EH (cell line): ENCODE data around the gene PODN.

Source experiments
- DNase-seq: peaks from one replicate; pipeline ENCODE4 v3.0.0-alpha.2; 2015; ENCODE audit warnings: low read depth

Gene PODN

GRCh38 chr1:53074313-53075154, 12.5 kb downstream of the PODN start:
- no peak for DNase-seq

DNA sequence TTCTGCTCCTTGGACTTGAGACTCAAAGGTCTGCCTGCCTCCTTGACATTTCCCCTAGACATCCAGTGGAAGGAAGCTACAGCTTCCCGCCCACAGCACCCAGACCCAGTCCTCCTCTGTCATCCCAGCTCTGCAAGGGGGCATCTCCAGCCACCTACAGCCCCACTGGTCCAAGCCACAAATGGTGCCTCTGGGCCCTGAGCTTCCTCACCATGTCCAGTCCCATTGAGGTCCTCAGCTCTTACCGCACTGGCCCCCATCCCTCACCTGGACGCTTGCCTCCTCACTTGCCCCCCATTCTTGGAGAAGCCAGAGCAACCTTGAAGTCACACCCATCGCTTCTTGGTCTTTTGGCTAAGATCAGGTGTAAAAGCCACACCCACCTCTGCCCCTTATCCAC, 13.2 kb downstream of the PODN start:
- DNase-seq = no peak

GRCh38 chr1:53075761-53076163, 13.7 kb downstream of the PODN start:
- no peak for DNase-seq

GRCh38 chr1:53076165-53076564, 14.2 kb downstream of the PODN start:
- no peak for DNase-seq

GRCh38 chr1:53076721-53077598, 14.9 kb downstream of the PODN start:
- DNase-seq = no peak

DNA sequence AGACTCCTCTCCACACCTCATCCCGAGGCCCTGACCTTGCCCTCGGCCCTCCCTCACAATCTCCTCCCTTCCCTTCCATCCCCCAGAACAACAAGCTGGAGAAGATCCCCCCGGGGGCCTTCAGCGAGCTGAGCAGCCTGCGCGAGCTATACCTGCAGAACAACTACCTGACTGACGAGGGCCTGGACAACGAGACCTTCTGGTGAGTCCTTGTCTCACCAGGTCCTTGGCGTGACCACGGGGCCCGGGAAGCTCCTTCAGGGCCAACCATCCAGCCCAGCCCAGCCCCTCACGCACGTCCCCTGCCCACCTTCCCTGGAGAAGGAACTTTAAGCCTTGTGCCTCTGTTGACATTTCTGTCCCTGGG, 15.6 kb downstream of the PODN start:
- no peak for DNase-seq

DNA sequence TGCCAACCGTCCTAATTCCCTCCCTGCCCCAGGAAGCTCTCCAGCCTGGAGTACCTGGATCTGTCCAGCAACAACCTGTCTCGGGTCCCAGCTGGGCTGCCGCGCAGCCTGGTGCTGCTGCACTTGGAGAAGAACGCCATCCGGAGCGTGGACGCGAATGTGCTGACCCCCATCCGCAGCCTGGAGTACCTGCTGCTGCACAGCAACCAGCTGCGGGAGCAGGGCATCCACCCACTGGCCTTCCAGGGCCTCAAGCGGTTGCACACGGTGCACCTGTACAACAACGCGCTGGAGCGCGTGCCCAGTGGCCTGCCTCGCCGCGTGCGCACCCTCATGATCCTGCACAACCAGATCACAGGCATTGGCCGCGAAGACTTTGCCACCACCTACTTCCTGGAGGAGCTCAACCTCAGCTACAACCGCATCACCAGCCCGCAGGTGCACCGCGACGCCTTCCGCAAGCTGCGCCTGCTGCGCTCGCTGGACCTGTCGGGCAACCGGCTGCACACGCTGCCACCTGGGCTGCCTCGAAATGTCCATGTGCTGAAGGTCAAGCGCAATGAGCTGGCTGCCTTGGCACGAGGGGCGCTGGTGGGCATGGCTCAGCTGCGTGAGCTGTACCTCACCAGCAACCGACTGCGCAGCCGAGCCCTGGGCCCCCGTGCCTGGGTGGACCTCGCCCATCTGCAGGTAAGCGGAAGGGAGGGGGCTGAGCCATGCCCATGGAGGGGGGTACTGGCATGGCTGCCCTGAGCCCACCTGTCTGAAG, 16.5 kb downstream of the PODN start:
- DNase-seq = no peak

- DNase-seq = no peak
Observed at GRCh38 chr1:53079251-53079650, 17.2 kb downstream of the PODN start.

DNA sequence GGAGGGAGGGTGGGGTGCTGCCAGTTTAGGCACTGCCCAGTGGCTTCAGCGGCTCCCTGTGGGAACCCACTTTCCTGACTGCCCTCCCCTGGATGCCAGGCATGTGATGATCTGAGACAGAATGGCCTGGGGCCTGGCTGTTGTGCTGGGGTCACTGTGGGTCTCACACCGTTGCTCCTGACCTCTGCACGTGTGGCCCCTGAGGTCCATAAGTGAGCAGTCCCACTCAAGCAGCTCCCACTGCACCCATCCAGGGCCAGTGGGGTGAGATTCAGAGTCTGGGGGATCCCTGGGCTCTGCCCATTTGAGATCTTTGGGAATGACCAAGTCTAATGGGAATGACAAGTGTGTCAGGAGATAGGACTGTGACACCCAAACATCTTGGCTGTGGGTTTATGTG, 18.0 kb downstream of the PODN start:
- DNase-seq = no peak

- DNase-seq = no peak
Observed at GRCh38 chr1:53080769-53081168, 18.8 kb downstream of the PODN start.

DNA sequence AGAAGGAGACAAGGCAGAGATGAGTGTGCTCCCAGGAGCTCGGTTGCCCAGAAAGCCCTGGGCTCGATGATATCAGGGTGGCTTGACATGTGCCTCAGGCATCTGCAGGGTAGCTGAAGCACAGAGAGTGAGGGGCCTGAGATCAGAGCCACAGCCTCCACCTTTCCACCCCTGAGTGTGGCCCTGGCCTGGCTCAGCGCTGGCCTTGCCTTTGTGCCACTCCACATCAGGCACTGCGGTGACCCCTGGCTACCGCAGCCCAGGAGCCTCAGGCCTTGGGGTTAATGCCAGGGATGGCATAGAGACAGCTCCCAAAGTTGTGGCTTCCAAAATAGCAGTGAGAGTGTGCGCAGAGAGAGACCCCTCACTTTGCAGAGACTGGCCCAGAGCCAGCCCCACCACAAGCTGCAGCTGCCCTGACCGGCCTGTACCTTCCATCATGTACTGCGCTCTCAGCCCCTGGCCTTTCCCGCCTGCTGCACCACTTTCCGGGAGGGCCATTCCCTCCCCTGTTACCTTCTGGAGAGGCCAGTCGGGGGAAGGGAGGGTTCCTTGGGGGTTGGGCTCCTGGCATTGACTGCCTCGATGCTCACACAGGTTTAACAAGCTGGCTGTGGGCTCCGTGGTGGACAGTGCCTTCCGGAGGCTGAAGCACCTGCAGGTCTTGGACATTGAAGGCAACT, 19.5 kb downstream of the PODN start:
- DNase-seq = no peak

DNA sequence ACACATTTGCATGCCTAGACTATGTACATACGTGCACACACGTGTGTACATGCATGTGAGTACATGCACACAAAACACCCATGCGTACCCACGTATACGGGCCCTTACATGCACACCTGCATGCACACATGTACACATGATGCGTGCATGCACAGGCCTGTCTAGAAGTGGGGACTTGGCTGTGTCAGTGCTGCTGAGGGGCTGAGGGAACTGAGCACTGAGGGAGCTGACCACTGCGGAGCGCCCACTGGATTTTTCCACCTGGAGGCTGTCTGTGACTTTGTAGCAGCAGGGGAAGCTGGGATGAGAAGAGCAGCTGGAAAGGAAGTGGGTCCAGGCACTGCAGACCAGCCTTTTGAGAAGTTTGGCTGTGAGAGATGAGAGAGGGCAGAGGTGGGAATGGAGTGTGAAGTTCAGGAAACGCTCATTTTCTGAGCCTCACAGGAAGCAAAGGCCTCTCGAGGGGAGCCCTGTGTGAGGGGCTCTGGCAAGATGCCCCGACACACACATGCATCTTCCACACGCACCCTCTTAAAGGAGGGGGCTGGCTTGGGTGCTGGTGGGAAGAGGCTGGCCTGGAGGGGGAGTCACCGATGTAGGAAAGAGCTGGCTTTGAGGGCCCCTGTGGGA, 20.9 kb downstream of the PODN start:
- DNase-seq = no peak

DNA sequence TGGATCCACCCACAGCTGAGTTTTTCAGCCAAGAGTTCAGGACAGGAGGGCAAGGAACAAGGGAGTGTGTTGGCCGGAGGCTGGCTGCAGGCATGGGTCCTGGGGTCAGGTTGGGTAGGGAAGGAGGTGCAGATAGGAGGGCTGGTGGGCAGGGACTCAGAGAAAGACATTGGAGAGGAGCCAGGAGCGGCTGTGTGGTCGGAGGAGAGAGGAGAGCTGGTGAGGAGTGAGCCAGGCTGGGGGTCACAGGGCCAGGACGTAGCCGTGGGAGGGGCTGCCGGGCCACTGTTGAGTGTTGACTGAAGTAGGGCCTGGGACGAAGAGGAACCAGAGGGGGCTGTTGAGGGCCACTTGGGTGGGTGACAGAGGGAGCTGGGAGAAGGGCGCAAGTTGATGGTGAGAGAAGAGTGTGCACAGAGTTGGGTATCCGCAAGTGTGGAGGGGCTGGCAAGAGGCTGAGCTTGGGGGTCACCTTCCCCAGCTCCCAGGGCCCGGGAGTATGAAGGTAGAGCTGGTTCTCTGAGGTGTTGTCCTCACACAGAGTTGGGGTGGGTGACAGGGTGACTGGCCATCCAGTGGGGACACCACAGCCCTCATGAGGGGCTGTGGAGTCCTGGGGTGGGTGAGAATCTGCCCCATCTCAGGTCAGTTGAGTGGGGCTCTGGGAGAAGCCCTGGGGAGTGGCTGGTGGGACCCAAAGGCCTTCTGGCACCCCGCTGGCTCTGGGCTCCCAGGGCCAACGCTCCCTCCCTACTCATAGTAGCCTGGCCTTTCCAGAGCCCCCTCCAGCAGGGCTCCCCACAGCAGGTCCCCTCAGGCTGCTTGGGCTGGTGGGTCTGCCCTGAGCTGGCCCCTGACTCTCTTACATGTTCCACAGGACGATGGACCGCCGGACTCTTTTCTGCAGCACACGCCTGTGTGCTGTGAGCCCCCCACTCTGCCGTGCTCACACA, 21.9 kb downstream of the PODN start:
- DNase-seq = no peak

GRCh38 chr1:53084589-53084971, 22.6 kb downstream of the PODN start:
- DNase-seq = no peak

DNA sequence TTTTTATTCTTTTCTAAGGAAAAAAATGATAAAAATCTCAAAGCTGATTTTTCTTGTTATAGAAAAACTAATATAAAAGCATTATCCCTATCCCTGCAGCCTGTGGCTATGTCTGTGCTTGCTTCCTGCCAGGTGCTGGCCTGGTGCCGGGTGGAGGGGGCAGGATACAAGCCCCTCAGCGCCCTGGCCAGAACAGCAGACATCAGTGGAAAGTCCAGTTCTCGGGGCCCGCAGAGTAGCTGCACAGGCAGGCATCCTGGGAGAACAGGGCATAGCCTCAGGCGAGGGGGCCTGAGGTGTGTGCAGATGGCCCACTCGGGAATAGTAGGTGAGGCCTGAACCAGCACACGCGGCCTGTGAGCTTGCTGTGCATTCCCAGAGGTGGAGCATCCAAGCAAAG, 23.4 kb downstream of the PODN start:
- no peak for DNase-seq

- no peak for DNase-seq
Observed at GRCh38 chr1:53086491-53087070, 24.6 kb downstream of the PODN start.

DNA sequence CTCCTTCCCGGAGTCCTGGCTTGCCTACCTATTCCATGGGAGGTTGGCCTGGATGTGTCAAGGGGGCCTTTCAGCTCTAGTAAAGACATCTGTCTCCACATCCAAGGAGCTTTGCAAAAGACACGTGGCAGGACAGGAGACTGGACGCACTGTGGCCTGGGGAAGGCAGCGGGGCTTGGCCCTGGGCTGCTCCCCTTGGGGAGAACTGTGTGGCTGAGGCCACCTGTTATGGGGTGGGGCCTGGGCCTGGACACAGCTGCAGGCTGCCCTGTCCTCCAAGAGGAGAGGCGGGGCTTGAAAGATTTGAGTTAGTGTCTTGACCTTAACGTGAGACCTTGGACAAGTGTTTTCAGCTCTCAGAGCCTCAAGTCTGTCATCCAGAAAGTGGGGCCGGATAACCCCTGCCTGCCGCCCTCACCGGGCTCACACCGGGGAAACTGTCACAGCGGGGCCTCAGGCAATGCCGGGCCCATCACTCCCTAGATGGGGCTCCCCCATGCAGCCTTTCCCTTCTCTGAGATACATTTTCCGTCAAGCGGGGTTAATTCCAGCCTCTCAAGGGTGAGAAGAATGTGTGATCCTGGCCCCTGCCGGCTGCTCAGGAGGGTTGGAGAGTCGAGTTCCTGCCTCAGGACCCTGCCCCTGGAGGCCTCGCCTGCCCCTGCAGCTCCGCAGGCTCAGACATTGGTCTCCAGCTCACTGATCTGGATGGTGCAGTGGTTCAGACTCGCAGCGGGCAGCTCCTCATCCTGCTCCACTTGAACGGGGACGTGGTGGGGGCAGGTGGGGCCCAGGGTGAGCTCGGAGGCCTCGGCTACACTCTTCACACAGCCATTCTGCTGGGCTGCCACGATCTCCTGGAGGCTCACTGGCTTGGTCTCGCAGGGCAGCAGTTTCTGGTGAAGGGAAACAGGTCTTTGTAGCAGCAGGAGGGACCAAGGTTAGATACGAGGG, 25.6 kb downstream of the PODN start:
- no peak for DNase-seq

DNA sequence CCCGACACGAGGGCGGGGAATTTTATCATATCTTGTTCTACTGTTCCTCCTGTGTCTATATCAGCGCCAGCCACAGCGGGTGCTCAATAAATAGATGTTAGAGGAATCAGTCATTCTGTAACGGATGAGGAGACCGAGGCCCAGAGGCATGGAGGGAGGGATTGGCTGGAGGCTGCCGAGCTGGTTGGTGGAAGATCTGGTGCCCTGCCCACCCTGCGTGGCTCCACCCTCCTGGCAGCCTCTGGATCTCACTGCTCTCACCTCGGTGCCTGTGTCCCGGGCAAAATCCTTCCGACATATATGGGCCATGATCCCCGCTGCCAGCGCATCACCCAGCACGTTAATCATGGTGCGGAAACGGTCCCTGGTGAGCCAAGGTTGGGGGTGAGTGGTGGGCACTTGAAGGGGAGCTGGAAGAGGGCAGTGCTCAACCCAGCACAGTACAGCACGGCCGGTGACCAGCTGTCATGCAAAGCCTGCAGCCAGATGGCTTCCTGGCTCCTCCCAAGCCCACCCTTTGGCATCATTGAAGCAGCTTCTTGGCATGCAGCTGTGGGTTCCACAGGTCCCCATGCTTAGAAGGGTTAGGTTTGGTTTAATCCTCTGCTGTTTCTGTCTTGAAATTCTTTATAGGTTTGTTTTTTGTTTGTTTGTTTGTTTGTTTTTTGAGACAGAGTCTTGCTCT, 26.7 kb downstream of the PODN start:
- no peak for DNase-seq
